Right hindlimb (tissue), 1 donor: ENCODE data around the gene ITGA5.
"Not testable (repeated sequence)": the region's sequence is repeated elsewhere in the genome, so short reads cannot be mapped to it uniquely, and the experiment has no call there.

Experiments
- DNase-seq: peaks from one replicate; pipeline ENCODE4 v3.0.0-alpha.2; 2018

Gene ITGA5

DNA sequence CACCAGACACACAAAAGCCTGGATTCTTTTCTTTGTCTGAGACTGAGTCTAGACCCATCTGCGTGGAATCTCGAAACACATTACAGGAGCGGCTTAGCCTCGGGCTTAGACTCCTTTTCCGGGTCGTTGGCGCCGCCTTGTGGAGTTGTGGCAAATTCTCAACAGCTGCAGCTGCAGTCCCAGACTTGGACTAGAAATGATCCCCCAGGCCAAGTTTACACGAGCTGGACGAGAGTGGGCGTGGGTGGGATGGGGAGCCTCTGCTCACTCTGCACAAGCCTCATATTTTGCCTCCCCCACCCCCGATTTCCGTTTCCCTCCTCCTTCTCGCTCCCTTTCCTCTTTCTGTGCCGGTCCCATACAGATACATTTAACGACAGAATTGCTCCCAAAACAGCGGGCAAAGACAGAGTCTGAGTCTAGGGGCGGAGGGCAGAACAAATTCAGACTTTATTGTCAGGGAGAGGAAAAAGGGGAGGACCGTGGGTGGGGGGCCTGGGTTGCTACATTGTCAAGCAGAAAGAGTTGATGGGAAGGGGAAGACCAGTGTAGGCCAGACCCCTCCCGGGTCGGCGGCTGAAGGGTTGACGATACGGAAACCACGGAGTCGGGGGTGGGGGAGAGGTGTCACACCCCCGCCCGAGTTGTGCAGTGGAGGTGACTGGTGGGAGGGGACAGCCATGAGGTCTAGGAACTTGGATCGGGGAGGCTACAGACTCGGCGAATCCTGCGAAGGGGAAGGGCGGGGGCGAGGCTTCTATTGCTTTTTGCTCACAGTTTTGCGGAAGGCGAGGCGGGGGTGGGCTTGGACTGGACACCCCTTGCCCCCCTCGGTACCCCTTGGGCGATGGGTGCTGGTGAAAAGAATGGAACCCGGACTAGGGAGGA lies 50.1 kb downstream of the ITGA5 start:
- DNase-seq = peak; percentile 96

- DNase-seq = no peak
Measured at GRCh38 chr12:54368025-54368708, 50.9 kb downstream of the ITGA5 start.

DNA sequence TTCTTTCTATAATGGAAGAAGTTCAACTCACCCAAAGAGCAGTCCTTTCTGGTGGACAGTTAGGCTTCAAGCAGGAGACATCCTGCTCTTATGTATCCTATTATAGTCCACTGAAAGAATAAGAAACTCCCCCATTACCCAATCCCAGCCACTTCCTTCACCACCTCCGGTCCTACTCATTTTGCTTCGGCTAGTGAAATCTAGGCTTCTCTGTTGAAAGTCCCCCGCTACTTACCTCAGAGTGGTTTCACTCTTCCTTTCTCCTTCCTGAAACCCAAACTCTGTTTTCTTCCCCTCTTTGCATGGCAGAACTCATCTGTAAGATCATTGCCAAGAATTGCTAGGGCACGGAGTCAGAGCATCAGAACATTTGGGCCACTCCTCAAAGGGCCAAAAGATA lies 54.7 kb downstream of the ITGA5 start, which contains the start of gene GPR84:
Gene GPR84 (minus strand): TSS at position 74 of the 400 bp plus-strand sequence. CDS start 635 bp downstream, outside the sequence.
- no peak for DNase-seq

DNA sequence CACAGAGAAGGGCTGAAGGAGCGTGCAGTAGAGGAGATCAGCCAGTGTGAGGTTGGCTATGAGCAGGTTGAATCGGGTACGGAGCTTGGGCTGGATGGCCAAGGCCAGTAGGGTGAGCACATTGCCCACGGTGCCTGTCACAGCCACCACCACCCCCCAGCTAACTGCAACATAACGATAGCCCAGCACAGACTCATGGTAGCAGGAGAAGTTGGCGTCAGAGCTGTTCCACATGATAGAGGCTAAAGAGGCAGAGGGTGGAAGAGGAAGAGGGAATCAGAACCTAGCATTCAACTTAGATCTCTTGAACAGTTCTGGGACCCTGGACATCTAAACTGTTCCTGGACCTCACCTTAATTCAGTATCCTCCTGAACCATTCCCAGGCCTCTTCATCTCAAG lies 55.4 kb downstream of the ITGA5 start:
- DNase-seq = no peak

GRCh38 chr12:54363047-54363446 lies 56.0 kb downstream of the ITGA5 start:
- no peak for DNase-seq

DNA sequence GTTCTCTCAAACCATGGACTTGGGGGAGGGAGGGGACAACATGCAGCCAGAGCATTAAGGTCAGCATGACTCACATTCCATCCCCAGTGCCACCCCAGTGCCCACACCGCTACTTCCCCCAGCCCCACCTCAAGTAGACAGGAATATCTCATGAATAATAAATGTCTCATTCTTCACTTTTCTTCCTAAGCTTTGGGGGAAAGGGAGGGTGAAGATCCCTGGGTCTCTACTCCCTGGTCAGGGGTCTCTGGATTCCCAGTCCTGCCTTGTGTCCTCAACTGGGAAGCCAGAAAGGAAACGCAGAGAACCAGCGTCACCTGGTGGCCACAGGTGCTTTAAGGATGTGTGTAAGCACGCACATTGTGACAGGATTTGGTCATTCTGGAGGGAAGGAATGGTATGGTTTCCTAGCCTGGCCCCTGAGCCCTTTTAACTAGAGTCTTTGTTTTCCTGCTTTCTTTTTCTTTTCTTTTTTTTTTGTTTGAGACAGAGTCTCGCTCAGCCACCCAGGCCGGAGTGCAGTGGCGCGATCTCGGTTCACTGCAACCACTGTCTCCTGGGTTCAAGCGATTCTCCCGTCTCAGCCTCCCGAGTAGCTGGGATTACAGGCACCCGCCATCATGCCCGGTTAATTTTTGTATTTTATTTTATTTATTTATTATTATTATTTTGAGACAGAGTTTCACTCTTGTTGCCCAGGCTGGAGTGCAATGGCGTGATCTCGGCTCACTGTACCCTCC lies 58.2 kb downstream of the ITGA5 start:
- peak; percentile 89 for DNase-seq

GRCh38 chr12:54359762-54360351 lies 59.2 kb downstream of the ITGA5 start:
- DNase-seq = no peak

- DNase-seq = peak; percentile 99
Measured at GRCh38 chr12:54358945-54359761, 59.9 kb downstream of the ITGA5 start.

DNA sequence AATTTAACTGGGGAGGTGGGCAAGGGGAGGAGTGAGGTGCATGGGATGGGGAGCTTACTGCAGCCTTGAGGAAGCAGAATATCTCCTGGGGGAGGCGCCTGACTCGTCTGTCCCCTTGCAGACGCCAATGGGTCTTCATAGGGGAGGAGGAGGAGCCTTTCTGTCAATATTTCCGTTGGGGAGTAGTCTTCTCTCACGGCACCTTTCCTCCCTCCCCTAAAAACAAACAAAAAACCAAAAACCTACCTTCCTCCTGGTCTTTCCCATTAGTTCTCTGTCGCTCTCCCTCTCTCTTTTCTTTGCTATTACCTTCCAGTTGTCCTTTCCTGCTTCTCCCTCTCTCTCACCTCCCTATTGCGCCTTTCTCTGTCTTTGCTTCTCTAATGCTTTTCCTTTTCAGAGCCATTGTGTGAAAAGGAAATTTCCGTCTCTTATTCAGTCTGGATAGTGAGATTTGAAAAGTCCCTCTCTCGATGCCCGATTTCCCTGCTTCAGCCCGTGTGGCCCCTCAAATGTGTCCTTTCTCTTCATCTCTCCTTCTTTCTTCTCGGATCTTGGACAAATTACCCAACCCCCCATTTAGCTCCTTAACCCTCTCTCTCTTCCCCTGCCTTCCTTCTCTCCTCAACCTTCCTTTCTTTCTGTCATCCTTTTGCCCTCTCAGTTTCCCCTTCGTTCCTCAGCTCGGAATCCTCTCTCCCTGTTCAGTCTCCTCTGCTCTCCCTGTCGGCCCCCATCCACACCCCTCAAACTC lies 60.7 kb downstream of the ITGA5 start:
- peak; percentile 71 for DNase-seq

DNA sequence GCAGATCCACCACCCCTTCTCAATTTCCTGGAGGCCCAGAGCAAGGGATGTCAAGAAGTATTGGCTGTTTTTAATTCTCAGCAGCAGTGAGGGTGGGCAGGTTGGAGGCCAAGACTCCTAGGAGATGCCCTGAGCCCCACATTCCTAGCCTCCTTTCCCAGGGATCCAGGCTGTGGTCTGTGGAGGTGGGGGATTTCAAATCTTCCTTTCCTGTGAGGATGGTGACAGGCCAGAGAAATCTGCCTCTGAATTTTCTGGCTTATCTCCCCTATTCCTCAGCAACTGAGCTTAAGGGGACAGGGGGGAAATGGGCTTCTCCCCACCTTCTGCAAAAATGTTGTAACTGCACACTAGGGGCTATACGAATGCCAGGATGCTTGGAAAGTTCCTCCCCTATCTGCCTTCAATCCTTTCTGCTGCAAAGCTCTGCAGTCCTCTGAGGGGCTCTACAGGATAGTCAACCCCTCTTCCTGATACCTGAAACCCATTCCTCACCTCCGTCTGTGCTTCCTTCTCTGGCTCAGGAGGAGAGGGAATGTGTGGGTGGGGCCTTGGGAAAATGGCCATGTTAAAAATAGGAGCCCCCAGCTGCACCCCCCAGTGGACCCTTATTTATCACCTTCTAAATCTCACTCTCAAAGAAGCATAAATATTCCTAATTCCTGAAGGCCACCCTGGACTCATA lies 61.4 kb downstream of the ITGA5 start:
- peak; percentile 48 for DNase-seq

DNA sequence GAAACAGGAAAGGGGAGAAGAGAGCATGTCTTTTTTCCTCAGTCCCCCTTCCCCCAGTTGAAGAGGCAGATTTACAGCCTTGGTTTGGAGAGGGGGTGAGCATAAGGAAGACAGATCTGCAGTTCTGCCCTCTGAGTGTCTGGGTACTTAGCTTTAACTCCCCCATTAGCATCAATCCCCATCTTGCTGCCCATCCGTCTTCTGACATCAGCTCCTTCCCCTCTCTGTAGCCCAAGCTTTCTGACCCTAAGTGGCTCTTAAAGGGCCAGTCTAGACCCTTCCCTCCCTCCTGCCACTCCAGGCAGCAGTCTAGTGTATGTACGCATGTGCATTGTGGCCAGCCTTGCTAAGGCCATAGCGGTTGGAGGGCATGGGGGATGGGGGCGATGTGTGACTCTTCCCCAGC lies 62.1 kb downstream of the ITGA5 start:
- no peak for DNase-seq

GRCh38 chr12:54356228-54356627 lies 62.8 kb downstream of the ITGA5 start:
- DNase-seq = no peak

DNA sequence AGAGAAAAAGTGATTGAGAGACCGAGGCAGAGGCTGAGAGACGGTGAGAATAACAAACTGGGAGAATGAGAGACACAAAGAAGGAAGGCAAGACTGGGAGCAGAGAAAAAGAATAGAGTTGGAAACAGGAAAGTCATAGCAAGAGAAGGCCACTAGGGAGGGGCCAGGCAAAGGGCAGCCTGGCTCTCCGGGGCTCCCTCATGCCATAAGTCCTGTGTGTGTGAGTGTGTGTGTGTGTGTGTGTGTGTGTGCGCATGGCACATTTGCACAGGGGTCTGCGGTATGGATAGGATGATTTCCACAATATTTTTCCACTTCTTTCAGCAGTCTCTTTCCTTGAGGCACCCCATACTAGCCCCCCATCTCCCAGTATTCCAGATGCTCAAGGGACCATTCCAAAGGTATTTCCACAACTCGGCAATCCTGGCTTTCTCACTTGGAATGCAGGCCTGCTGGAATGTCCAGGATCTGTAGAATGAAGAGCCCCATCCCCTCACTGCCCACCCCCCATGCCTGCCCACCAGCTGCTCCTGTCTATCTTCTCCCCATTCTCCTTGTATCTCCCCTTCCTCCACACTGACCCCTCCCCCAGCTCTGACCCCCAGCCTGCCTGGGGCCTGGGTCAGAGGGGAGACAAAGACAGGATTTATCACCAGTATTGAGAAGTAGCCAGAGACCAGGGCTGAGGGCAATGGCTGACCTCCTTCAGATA lies 63.8 kb downstream of the ITGA5 start:
- peak; percentile 50 for DNase-seq

- DNase-seq = not testable (repeated sequence)
Measured at GRCh38 chr12:54354271-54354670, 64.8 kb downstream of the ITGA5 start.

DNA sequence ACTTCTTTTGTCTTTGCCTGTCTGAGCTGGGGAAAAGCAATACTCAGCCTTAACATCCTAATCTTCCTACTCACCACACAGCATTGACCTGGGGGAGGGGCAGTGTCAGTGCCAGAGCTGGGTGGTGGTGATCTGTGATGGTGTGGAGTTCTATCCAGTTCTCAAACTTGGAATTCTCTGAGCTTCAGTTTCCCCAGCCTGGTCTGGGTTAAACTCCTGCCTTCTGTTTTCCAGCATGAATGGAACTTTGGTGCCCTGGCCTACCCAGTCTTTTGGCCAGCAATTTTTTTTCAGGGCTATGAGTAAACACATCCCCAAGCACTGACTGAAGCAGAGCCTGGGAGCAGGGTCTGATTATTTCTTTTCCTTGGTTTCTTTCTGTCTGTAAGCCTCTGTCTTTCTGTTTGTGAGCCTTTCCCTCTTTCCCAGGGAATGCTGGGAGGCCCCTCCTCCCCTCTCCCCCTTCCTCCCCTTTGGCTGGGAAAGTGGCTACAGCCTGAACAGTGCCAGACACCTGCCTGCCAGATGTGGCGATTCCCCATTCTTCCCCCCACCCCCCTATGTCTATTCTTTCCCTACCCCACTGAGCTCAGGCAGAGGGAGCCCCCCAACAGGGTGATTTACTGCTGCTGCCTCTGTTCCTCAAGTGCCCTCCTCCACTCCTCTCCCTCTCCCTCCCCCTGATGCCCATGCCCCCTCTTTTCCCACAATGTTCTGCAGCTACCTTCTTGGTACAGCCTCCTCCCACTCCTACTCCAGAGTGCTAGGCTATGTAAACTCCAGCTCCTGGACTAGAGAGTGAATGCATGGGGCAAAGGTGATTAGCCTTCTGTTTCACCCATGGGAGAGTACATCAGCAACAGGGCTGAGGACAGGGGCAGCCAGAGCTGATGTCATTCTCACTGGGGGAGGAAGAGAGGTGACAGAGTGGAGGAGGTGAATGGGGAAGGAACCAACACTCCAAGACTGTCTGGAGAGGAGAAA lies 65.9 kb downstream of the ITGA5 start:
- peak; percentile 84 for DNase-seq

DNA sequence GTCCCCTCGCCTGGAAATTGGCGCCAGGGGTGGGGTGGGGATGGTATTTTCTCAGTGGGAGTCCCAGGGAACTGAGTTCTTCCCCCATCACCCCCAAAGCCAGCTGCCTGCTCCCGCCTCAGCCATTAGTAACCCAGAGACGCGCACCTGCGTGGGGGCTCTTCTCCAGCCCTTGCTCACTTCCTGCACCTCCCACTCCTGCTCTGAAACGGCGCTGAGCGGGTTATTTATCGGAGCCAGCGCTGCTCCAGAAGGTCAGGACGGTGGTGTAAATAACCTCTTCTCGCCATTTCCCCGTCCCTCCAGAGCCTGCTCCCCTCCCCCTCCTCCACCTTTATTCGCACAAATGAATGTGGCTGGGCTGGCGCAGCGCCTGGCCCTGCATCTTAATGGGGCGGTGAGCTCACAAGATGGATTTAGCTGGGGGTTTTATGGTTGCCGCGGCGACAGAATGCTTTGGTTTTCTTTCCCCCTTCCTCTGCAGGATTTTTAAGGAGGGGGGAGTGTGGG lies 67.0 kb downstream of the ITGA5 start:
- peak; percentile 89 for DNase-seq

- DNase-seq = no peak
Measured at GRCh38 chr12:54351341-54351740, 67.7 kb downstream of the ITGA5 start.

DNA sequence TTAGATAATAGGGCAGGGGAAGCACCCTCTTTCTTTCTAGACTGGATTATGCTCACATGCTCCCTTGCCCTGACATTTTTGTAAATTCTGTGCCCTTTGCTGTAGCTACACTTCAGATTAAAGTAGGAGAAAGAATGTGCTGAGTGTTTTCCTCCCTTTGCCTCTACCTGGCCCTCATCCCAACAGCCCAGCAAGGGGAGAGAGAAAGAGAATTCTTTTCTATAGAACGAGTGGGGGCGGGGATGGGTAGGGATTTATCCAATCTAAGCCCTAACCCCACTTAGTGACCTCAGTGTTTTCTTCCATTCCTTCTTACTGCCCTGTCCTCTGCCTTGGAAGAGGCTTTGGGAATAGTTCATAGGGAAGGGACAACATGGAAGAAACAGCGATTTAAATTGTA lies 68.3 kb downstream of the ITGA5 start:
- DNase-seq = no peak
